Karpas-422 (cell line): ENCODE results near the gene RASGEF1B. TPM values are rescaled to one million over a fixed set of nuclear protein-coding genes. Genes with fewer than 3 reads are reported as not detected.

Source experiments
- DNase-seq: peaks from one replicate; pipeline ENCODE4 v3.0.0-alpha.2; 2015
- H2AFZ ChIP-seq: fragments of 200-600 bp; sonication (generic); 2 replicates; pipeline ENCODE4 v1.6.1; 2014; ENCODE audit warnings: antibody characterized with exemption, low read length, mixed read lengths
- H3K27ac ChIP-seq: fragments of 200-600 bp; sonication (generic); 2 replicates; pipeline ENCODE4 v1.5.1; 2014; ENCODE audit warnings: mild to moderate bottlenecking, low read length, moderate library complexity
- H3K27me3 ChIP-seq: fragments of 200-600 bp; sonication (generic); 2 replicates; pipeline ENCODE4 v1.6.1; 2014; ENCODE audit warnings: low read length, mixed read lengths
- H3K36me3 ChIP-seq: fragments of 200-600 bp; sonication (generic); 2 replicates; pipeline ENCODE4 v1.6.1; 2014; ENCODE audit warnings: low read length, mixed read lengths; ENCODE audit not compliant: insufficient read depth
- H3K4me1 ChIP-seq: fragments of 200-600 bp; sonication (generic); 2 replicates; pipeline ENCODE4 v1.6.1; 2014; ENCODE audit warnings: mild to moderate bottlenecking, low read length, mixed read lengths
- H3K4me2 ChIP-seq: fragments of 200-600 bp; sonication (generic); 2 replicates; pipeline ENCODE4 v1.6.1; 2014; ENCODE audit warnings: low read length, low read depth, mild to moderate bottlenecking; ENCODE audit not compliant: poor library complexity, severe bottlenecking
- H3K4me3 ChIP-seq: fragments of 200-600 bp; sonication (generic); 2 replicates; pipeline ENCODE4 v1.5.1; 2014; ENCODE audit warnings: mild to moderate bottlenecking, antibody characterized with exemption, low read length, mixed read lengths
- H3K79me2 ChIP-seq: fragments of 200-600 bp; sonication (generic); 2 replicates; pipeline ENCODE4 v1.6.1; 2014; ENCODE audit warnings: mild to moderate bottlenecking, low read length, mixed read lengths
- H3K9ac ChIP-seq: fragments of 200-600 bp; sonication (generic); 2 replicates; pipeline ENCODE4 v1.6.0; 2014; ENCODE audit warnings: low read length
- H3K9me2 ChIP-seq: fragments of 200-600 bp; sonication (generic), shearing (Covaris generic); replicated peaks from 2 replicates; pipeline ENCODE4 v1.6.0; 2014; ENCODE audit warnings: mild to moderate bottlenecking, low read length, moderate library complexity; ENCODE audit not compliant: insufficient read depth
- H3K9me3 ChIP-seq: fragments of 300-700, 200-600 bp; sonication (generic); 2 replicates; pipeline ENCODE4 v1.6.1; 2014; ENCODE audit warnings: low read length, mixed read lengths
- H4K20me1 ChIP-seq: fragments of 200-600 bp; sonication (generic); 2 replicates; pipeline ENCODE4 v1.6.1; 2014; ENCODE audit warnings: mild to moderate bottlenecking, antibody characterized with exemption, low read length, low read depth; ENCODE audit not compliant: insufficient read depth
- total RNA-seq: library from RNA; depleted of rRNA; stranded (reverse); fragments of >200 nt; shearing (Covaris generic); gene quantifications from 2 replicates; pipeline ENCODE4 v1.2.3, GENCODE V29; 2014; ENCODE audit warnings: low replicate concordance

RASGEF1B gene
- total RNA-seq, 1 experiment from 2014 or later: 1.6 TPM

- no peaks in the 10 kb centered on the region for H3K9me2 ChIP-seq
- H3K79me2 ChIP-seq: no peaks in the 10 kb centered on the region
- H3K4me2 ChIP-seq: no peak overlapping the region
- H3K4me3 ChIP-seq: no peak overlapping the region
- DNase-seq: no peak
- no peaks in the 10 kb centered on the region for H3K4me1 ChIP-seq
- no peaks in the 10 kb centered on the region for H3K9me3 ChIP-seq
- no peaks in the 10 kb centered on the region for H4K20me1 ChIP-seq
- H3K9ac ChIP-seq: no peak overlapping the region
- no peaks in the 10 kb centered on the region for H3K27me3 ChIP-seq
- H3K36me3 ChIP-seq: no peaks in the 10 kb centered on the region
- H2AFZ ChIP-seq: no peak overlapping the region
- no peak overlapping the region for H3K27ac ChIP-seq
These were observed 39.0 kb upstream of the RASGEF1B start for GRCh38 chr4:81510643-81511178.

- Histone ChIP-seq H3K9ac (no peak overlapping the region), H3K27me3 (no peaks in the 10 kb centered on the region), H3K4me3 (no peak overlapping the region), H3K4me1 (no peaks in the 10 kb centered on the region), H3K79me2 (no peaks in the 10 kb centered on the region), H3K36me3 (no peaks in the 10 kb centered on the region), H2AFZ (no peak overlapping the region), H3K9me2 (no peaks in the 10 kb centered on the region), H3K9me3 (no peaks in the 10 kb centered on the region), H3K27ac (no peak overlapping the region), H3K4me2 (no peak overlapping the region), H4K20me1 (no peaks in the 10 kb centered on the region)
- no peak for DNase-seq
These were observed 38.1 kb upstream of the RASGEF1B start for GRCh38 chr4:81509822-81510221.

- Histone ChIP-seq H2AFZ (no peak overlapping the region), H3K27me3 (no peaks in the 10 kb centered on the region), H3K79me2 (no peaks in the 10 kb centered on the region), H3K9ac (no peak overlapping the region), H3K9me2 (no peaks in the 10 kb centered on the region), H3K27ac (no peak overlapping the region), H3K4me1 (no peaks in the 10 kb centered on the region), H4K20me1 (no peaks in the 10 kb centered on the region), H3K36me3 (no peaks in the 10 kb centered on the region), H3K4me2 (no peak overlapping the region), H3K4me3 (no peak overlapping the region), H3K9me3 (no peaks in the 10 kb centered on the region)
- no peak for DNase-seq
These were observed 37.5 kb upstream of the RASGEF1B start for GRCh38 chr4:81509191-81509590.

- Histone ChIP-seq H3K4me1 (no peaks in the 10 kb centered on the region), H3K4me3 (no peak overlapping the region), H3K9ac (no peak overlapping the region), H3K36me3 (no peaks in the 10 kb centered on the region), H2AFZ (no peak overlapping the region), H3K27me3 (no peaks in the 10 kb centered on the region), H3K9me2 (no peaks in the 10 kb centered on the region), H3K27ac (no peak overlapping the region), H3K79me2 (no peaks in the 10 kb centered on the region), H3K9me3 (no peaks in the 10 kb centered on the region), H3K4me2 (no peak overlapping the region), H4K20me1 (no peaks in the 10 kb centered on the region)
- DNase-seq: no peak
These were observed 36.9 kb upstream of the RASGEF1B start for GRCh38 chr4:81508411-81509185.

GRCh38 chr4:81507530-81507929, 35.8 kb upstream of the RASGEF1B start:
- Histone ChIP-seq H3K4me3 (no peak overlapping the region), H2AFZ (no peak overlapping the region), H3K27me3 (no peaks in the 10 kb centered on the region), H3K4me1 (no peaks in the 10 kb centered on the region), H3K79me2 (no peaks in the 10 kb centered on the region), H3K9me3 (no peaks in the 10 kb centered on the region), H4K20me1 (no peaks in the 10 kb centered on the region), H3K4me2 (no peak overlapping the region), H3K27ac (no peak overlapping the region), H3K36me3 (no peaks in the 10 kb centered on the region), H3K9ac (no peak overlapping the region), H3K9me2 (no peaks in the 10 kb centered on the region)
- no peak for DNase-seq

- Histone ChIP-seq H3K27me3 (no peaks in the 10 kb centered on the region), H3K9ac (no peak overlapping the region), H3K36me3 (no peaks in the 10 kb centered on the region), H4K20me1 (no peaks in the 10 kb centered on the region), H3K4me1 (no peaks in the 10 kb centered on the region), H3K79me2 (no peaks in the 10 kb centered on the region), H3K9me2 (no peaks in the 10 kb centered on the region), H2AFZ (no peak overlapping the region), H3K4me2 (no peak overlapping the region), H3K4me3 (no peak overlapping the region), H3K9me3 (no peaks in the 10 kb centered on the region), H3K27ac (no peak overlapping the region)
- no peak for DNase-seq
These were observed 35.0 kb upstream of the RASGEF1B start for GRCh38 chr4:81506731-81507130.

- Histone ChIP-seq H3K4me2 (no peak overlapping the region), H3K4me1 (no peaks in the 10 kb centered on the region), H3K79me2 (no peaks in the 10 kb centered on the region), H2AFZ (no peak overlapping the region), H3K36me3 (no peaks in the 10 kb centered on the region), H4K20me1 (no peaks in the 10 kb centered on the region), H3K27ac (no peak overlapping the region), H3K9me2 (no peaks in the 10 kb centered on the region), H3K4me3 (no peak overlapping the region), H3K9ac (no peak overlapping the region), H3K9me3 (no peaks in the 10 kb centered on the region), H3K27me3 (no peaks in the 10 kb centered on the region)
- no peak for DNase-seq
These were observed 34.0 kb upstream of the RASGEF1B start for GRCh38 chr4:81505726-81506125.

GRCh38 chr4:81505004-81505598, 33.4 kb upstream of the RASGEF1B start:
- Histone ChIP-seq H3K36me3 (no peaks in the 10 kb centered on the region), H3K27ac (no peak overlapping the region), H3K9me2 (no peaks in the 10 kb centered on the region), H2AFZ (peak overlapping the region; percentile 14; the same call in 1 of the 2 replicates), H3K4me3 (no peak overlapping the region), H3K9ac (no peak overlapping the region), H3K9me3 (no peaks in the 10 kb centered on the region), H3K27me3 (no peaks in the 10 kb centered on the region), H3K4me2 (no peak overlapping the region), H4K20me1 (no peaks in the 10 kb centered on the region), H3K4me1 (no peaks in the 10 kb centered on the region), H3K79me2 (no peaks in the 10 kb centered on the region)
- DNase-seq: no peak
